Ishikawa (cell line): ENCODE data around the gene TLE1.

Source experiments
- CEBPB ChIP-seq: IDR thresholded peaks from 2 replicates; pipeline ENCODE4 v1.6.1; 2012
- CREB1 ChIP-seq: IDR thresholded peaks from 2 replicates; pipeline ENCODE4 v1.6.1; 2012; ENCODE audit warnings: low read depth
- EGR1 ChIP-seq: IDR thresholded peaks from 2 replicates; pipeline ENCODE4 v1.6.1; 2012
- EP300 ChIP-seq: IDR thresholded peaks from 2 replicates; pipeline ENCODE4 v1.6.1; 2012; ENCODE audit warnings: borderline replicate concordance
- FOXM1 ChIP-seq: IDR thresholded peaks from 2 replicates; pipeline ENCODE4 v1.6.1; 2012; ENCODE audit warnings: low read depth, borderline replicate concordance
- NFIC ChIP-seq: IDR thresholded peaks from 2 replicates; pipeline ENCODE4 v1.6.1; 2012
- RAD21 ChIP-seq: IDR thresholded peaks from 2 replicates; pipeline ENCODE4 v1.6.1; 2012; ENCODE audit warnings: low read depth
- TAF1 ChIP-seq: IDR thresholded peaks from 2 replicates; pipeline ENCODE4 v1.6.1; 2012; ENCODE audit warnings: low read depth, mild to moderate bottlenecking
- TCF12 ChIP-seq: IDR thresholded peaks from 2 replicates; pipeline ENCODE4 v1.6.1; 2012; ENCODE audit warnings: low read depth
- TEAD4 ChIP-seq: IDR thresholded peaks from 2 replicates; pipeline ENCODE4 v1.6.1; 2012
- YY1 ChIP-seq: IDR thresholded peaks from 2 replicates; pipeline ENCODE4 v1.6.1; 2012; ENCODE audit warnings: low read depth
- ZBTB7A ChIP-seq: IDR thresholded peaks from 2 replicates; pipeline ENCODE4 v1.6.1; 2012; ENCODE audit warnings: low read depth
- TF ChIP-seq, protein P1 (sequence below): IDR thresholded peaks from 2 replicates; pipeline ENCODE4 v1.6.1; 2012; ENCODE audit warnings: low read depth, mild to moderate bottlenecking
- TF ChIP-seq, protein P2 (sequence below): IDR thresholded peaks from 2 replicates; pipeline ENCODE4 v1.6.1; 2012
- TF ChIP-seq, protein P3 (sequence below): IDR thresholded peaks from 2 replicates; pipeline ENCODE4 v1.6.1; 2012

Gene TLE1

DNA sequence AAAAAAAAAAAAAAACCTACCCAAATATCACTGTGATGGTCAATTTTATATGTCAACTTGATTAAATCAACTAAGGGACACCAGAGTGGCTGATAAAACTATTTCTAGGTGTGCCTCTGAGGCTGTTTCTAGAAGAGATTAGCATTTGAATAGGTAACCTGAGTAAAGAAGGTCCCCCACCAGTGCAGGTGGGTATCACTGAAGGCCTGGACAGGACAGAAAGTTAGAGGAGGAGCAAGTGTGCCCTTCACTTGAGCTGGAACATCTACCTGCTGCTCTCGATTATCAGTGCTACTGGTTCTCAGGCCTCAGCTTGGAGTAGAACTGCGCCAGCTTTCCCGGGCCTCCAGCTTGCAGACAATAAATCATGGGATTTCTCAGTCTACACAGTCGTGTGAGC is 88.7 kb downstream of the TLE1 start:
- TF ChIP-seq YY1 (no peak), FOXM1 (no peak), NFIC (no peak), TCF12 (no peak), RAD21 (no peak), EP300 (no peak), TAF1 (no peak), EGR1 (no peak), CREB1 (no peak), CEBPB (no peak), ZBTB7A (no peak)
- TF ChIP-seq, protein P1, sequence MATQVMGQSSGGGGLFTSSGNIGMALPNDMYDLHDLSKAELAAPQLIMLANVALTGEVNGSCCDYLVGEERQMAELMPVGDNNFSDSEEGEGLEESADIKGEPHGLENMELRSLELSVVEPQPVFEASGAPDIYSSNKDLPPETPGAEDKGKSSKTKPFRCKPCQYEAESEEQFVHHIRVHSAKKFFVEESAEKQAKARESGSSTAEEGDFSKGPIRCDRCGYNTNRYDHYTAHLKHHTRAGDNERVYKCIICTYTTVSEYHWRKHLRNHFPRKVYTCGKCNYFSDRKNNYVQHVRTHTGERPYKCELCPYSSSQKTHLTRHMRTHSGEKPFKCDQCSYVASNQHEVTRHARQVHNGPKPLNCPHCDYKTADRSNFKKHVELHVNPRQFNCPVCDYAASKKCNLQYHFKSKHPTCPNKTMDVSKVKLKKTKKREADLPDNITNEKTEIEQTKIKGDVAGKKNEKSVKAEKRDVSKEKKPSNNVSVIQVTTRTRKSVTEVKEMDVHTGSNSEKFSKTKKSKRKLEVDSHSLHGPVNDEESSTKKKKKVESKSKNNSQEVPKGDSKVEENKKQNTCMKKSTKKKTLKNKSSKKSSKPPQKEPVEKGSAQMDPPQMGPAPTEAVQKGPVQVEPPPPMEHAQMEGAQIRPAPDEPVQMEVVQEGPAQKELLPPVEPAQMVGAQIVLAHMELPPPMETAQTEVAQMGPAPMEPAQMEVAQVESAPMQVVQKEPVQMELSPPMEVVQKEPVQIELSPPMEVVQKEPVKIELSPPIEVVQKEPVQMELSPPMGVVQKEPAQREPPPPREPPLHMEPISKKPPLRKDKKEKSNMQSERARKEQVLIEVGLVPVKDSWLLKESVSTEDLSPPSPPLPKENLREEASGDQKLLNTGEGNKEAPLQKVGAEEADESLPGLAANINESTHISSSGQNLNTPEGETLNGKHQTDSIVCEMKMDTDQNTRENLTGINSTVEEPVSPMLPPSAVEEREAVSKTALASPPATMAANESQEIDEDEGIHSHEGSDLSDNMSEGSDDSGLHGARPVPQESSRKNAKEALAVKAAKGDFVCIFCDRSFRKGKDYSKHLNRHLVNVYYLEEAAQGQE = no peak
- TF ChIP-seq, protein P2, sequence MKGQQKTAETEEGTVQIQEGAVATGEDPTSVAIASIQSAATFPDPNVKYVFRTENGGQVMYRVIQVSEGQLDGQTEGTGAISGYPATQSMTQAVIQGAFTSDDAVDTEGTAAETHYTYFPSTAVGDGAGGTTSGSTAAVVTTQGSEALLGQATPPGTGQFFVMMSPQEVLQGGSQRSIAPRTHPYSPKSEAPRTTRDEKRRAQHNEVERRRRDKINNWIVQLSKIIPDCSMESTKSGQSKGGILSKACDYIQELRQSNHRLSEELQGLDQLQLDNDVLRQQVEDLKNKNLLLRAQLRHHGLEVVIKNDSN = no peak
- TF ChIP-seq, protein P3, sequence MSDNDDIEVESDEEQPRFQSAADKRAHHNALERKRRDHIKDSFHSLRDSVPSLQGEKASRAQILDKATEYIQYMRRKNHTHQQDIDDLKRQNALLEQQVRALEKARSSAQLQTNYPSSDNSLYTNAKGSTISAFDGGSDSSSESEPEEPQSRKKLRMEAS = no peak

DNA sequence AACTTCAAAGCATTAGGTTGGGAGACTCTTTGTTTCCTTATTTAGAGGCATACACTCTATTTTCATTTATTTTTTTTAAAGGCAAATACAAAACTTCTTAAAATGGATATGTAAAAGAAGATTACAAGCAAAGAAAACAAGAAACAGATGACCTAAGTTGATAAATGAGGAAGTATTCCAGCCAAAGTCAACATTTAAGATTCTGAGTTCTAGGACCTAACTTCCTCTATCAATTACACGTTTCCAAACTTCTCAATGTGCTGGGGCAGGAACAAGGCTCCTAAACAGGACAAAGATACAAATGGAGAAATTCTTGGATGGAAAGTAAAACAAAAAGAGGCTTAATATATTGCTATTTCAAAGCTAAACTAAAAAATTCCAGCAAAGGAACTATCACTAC is 89.5 kb downstream of the TLE1 start:
- TF ChIP-seq CEBPB = no peak
- TF ChIP-seq RAD21 = no peak
- TF ChIP-seq EP300 = no peak
- no peak for TF ChIP-seq EGR1
- TF ChIP-seq, protein P3 = no peak
- no peak for TF ChIP-seq ZBTB7A
- TF ChIP-seq, protein P1 = no peak
- TF ChIP-seq CREB1 = no peak
- no peak for TF ChIP-seq FOXM1
- TF ChIP-seq NFIC = no peak
- TF ChIP-seq YY1 = no peak
- TF ChIP-seq TCF12 = no peak
- no peak for TF ChIP-seq TEAD4
- TF ChIP-seq TAF1 = no peak
- TF ChIP-seq, protein P2 = no peak

DNA sequence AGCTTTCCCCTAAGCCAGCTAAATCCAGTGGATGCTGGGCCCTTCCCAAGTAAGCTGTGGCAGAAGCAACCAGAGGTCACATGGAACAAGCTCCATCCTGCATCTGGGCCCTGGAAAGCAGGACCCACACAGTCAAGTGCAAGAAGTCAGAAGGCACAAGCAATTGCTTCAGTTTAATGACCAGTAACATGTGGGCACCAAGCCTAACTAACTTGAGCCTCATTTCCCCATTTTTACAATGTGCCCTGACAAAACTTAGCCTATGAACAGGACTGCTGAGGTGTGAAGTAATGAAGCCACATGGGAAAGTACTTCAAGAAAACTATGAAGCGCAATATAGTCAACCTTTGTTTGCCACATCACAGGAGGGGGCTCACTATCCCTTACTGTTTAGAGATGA is 90.5 kb downstream of the TLE1 start:
- no peak for TF ChIP-seq ZBTB7A
- TF ChIP-seq EP300 = no peak
- no peak for TF ChIP-seq FOXM1
- no peak for TF ChIP-seq CEBPB
- TF ChIP-seq NFIC = no peak
- no peak for TF ChIP-seq YY1
- TF ChIP-seq EGR1 = no peak
- TF ChIP-seq CREB1 = no peak
- TF ChIP-seq, protein P1 = no peak
- no peak for TF ChIP-seq TAF1
- TF ChIP-seq, protein P3 = no peak

DNA sequence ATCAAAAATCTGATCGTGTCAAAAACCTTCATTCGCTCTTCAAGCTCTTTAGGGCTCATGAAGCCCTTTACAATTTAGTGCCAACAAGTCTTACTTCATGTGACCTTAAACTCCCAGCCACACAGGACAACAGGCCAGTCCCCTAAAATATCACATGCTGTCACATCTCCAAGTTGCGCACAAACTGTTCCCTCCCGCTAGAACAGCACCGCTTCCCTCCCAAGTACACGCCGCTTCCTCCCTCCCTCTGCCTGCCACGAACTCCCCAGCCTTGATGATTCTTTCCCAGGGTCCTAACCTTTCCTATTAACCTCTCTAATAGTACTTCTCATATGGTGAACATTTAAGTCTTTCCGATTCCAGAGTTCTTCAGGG is 91.2 kb downstream of the TLE1 start:
- TF ChIP-seq NFIC = no peak
- no peak for TF ChIP-seq TEAD4
- TF ChIP-seq CEBPB = no peak
- no peak for TF ChIP-seq FOXM1
- TF ChIP-seq CREB1 = no peak
- TF ChIP-seq, protein P2 = no peak
